Thoracic aorta (tissue), 2 donors: ENCODE data around the gene GALNT11. TPM values are rescaled to one million over a fixed set of nuclear protein-coding genes. Genes with fewer than 3 reads are reported as not detected.

Source experiments
- ATAC-seq: fragments of 150-250 bp; one replicate; pipeline ENCODE4 v1.8.0; 2017; ENCODE audit warnings: low read depth; ENCODE audit not compliant: insufficient number of reproducible peaks, low FRiP score
- DNase-seq: peaks from one replicate; pipeline ENCODE4 v3.0.0-alpha.2; 2020; ENCODE audit warnings: low spot score
- H3K27ac ChIP-seq, 2 donors: fragments of 200-600 bp; sonication (generic); 1 replicate in 1 of 2; 2 replicates in 1 of 2; pipeline ENCODE4 v1.5.1; 2016; ENCODE audit warnings: mild to moderate bottlenecking in 2 of 2, moderate library complexity in 2 of 2
- H3K27me3 ChIP-seq: fragments of 200-600 bp; sonication (generic); replicated peaks from 2 replicates; pipeline ENCODE4 v1.6.0; 2016; ENCODE audit warnings: mild to moderate bottlenecking; ENCODE audit not compliant: insufficient read depth
- H3K36me3 ChIP-seq: fragments of 200-600 bp; sonication (generic); one replicate; pipeline ENCODE4 v1.5.1; 2016
- H3K4me1 ChIP-seq, 2 donors: fragments of 200-600 bp; sonication (generic); 1 replicate in 1 of 2; 2 replicates in 1 of 2; pipeline versions ENCODE4 v1.5.1 to v1.6.0; 2016; ENCODE audit warnings: low read depth in 2 of 2, mild to moderate bottlenecking in 1 of 2; ENCODE audit not compliant: control insufficient read depth in 1 of 2
- H3K4me3 ChIP-seq: fragments of 200-600 bp; sonication (generic); 2 replicates; pipeline ENCODE4 v1.5.1; 2016; ENCODE audit warnings: mild to moderate bottlenecking
- H3K9me3 ChIP-seq: fragments of 200-600 bp; sonication (generic); 2 replicates; pipeline ENCODE4 v1.5.1; 2016
- CTCF ChIP-seq: fragments of 200-600 bp; sonication (generic); IDR thresholded peaks from one replicate; pipeline ENCODE4 v1.5.1; 2019; ENCODE audit warnings: antibody characterized with exemption
- total RNA-seq, 2 donors: library from RNA; depleted of rRNA; stranded (reverse); fragments of >200 nt; gene quantifications; one replicate each; pipeline versions ENCODE4 v1.1.0 to v1.2.3, GENCODE V29; 2016

Gene GALNT11
- total RNA-seq, 2 donors from 2014 or later, result 30.1 to 47.7 TPM

DNA sequence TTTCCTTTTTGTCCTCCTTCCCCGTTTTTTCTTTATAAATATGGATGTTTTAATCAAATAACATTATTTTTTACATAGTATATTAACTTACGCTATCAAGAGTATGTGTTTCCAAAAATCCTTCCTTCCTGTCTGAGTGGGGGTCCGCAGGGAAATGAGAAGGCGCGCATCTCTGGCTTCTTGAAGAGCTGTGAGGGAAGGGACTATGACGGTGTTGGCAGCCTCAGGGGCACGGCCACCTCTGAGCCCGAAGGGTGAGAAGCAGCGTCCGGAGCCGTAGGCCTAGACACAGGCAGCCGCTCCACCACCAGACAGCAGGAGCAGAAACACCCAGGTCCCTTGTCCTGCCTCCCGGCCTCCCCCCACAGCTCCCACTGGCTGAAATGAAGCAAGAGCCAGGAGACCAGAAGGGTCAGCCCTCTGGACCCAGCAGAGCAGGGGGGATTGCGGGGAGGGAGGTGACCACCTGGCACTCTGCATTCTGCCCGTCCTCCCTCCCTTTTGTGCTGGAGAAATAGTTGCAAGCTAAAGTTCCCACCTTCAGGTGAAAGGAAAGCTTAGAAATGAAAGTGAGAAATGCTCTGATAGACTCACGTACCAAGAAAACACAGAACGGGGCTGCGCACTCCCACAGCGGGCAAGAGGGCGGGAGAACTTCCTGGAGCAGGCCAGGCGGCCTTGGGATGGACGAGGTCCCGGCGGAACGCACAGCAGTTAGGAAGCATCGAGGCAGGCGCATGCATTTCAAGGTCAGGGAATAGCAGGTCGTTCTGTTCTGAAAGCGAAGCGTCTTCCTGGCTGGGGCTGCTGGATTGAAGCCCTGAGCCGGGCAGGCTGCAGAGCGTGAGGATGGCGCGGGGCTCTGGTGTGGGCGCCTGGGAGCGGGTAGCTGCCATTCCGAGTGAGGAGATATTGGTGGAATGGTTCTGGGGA, 105.5 kb downstream of the GALNT11 start:
- ATAC-seq, result no peak
- peaks cover 33% of the 10 kb centered on the region for H3K36me3 ChIP-seq

GRCh38 chr7:152131981-152132494, 106.6 kb downstream of the GALNT11 start:
- ATAC-seq (no peak), DNase-seq (no peak)
- peaks cover 32% of the 10 kb centered on the region for H3K36me3 ChIP-seq

More for the DNA sequence above, 105.5 kb downstream of the GALNT11 start:
- no peak for TF ChIP-seq CTCF
- Histone ChIP-seq H3K4me3 (no peak overlapping the region), H3K27me3 (no peaks in the 10 kb centered on the region), H3K27ac (no peak overlapping the region), H3K9me3 (no peaks in the 10 kb centered on the region), H3K4me1 (no peaks in the 10 kb centered on the region)
- DNase-seq, result no peak

DNA sequence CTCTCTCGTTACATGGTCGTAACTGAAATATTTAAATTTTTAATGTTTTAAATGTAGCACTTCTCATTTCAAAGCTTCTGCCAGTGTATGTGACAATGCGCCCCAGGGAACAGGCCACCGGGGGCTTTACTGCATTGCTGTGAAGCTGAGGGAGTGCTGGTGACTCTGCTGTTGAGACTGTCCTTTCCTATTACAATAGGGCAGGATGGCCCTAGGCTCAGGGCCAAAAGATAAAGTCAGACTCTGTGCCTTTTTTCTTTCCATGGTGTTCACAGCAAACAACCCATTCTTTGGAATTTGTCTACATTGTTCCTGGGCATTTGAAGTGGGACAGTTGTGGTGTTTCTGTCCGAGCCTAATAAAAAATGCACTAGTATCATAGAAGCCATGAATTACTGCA, 107.3 kb downstream of the GALNT11 start:
- Histone ChIP-seq H3K9me3 (no peaks in the 10 kb centered on the region), H3K4me3 (no peak overlapping the region), H3K27ac (no peak overlapping the region), H3K4me1 (peaks cover 0 to 4% of the 10 kb centered on the region in 2 donors), H3K27me3 (no peaks in the 10 kb centered on the region), H3K36me3 (peaks cover 31% of the 10 kb centered on the region)
- ATAC-seq, result no peak
- no peak for DNase-seq
- TF ChIP-seq CTCF, result no peak

More at GRCh38 chr7:152131981-152132494, 106.6 kb downstream of the GALNT11 start:
- Histone ChIP-seq H3K4me3 (no peak overlapping the region), H3K9me3 (no peaks in the 10 kb centered on the region), H3K27me3 (no peaks in the 10 kb centered on the region), H3K27ac (no peak overlapping the region), H3K4me1 (peaks cover 0 to 4% of the 10 kb centered on the region in 2 donors)
- no peak for TF ChIP-seq CTCF

- no peaks in the 10 kb centered on the region for H3K27me3 ChIP-seq
- no peak for DNase-seq
- no peak overlapping the region for H3K4me3 ChIP-seq
- H3K36me3 ChIP-seq, result peaks cover 35% of the 10 kb centered on the region
- ATAC-seq, result no peak
- H3K4me1 ChIP-seq, result peaks cover 0 to 4% of the 10 kb centered on the region in 2 donors
- no peaks in the 10 kb centered on the region for H3K9me3 ChIP-seq
- H3K27ac ChIP-seq, result no peak overlapping the region
- no peak for TF ChIP-seq CTCF
Observed at GRCh38 chr7:152133804-152134203, 108.3 kb downstream of the GALNT11 start.

GRCh38 chr7:152136686-152137085, 111.2 kb downstream of the GALNT11 start:
- peaks cover 0 to 4% of the 10 kb centered on the region in 2 donors for H3K4me1 ChIP-seq
- no peak for TF ChIP-seq CTCF
- no peak overlapping the region for H3K27ac ChIP-seq
- DNase-seq (no peak), ATAC-seq (no peak)
- H3K4me3 ChIP-seq, result no peak overlapping the region
- peaks cover 43% of the 10 kb centered on the region for H3K36me3 ChIP-seq
- H3K27me3 ChIP-seq, result no peaks in the 10 kb centered on the region
- H3K9me3 ChIP-seq, result no peaks in the 10 kb centered on the region
